AG08395 (cell line): ENCODE results near the gene TRAPPC3.
A peak's percentile ranks its signal among the peaks of the same experiment; 100 is the strongest.

Experiments
- DNase-seq: peaks from one replicate; pipeline ENCODE4 v3.0.0; 2012; ENCODE audit warnings: mixed read lengths, low spot score

The TRAPPC3 gene

DNA sequence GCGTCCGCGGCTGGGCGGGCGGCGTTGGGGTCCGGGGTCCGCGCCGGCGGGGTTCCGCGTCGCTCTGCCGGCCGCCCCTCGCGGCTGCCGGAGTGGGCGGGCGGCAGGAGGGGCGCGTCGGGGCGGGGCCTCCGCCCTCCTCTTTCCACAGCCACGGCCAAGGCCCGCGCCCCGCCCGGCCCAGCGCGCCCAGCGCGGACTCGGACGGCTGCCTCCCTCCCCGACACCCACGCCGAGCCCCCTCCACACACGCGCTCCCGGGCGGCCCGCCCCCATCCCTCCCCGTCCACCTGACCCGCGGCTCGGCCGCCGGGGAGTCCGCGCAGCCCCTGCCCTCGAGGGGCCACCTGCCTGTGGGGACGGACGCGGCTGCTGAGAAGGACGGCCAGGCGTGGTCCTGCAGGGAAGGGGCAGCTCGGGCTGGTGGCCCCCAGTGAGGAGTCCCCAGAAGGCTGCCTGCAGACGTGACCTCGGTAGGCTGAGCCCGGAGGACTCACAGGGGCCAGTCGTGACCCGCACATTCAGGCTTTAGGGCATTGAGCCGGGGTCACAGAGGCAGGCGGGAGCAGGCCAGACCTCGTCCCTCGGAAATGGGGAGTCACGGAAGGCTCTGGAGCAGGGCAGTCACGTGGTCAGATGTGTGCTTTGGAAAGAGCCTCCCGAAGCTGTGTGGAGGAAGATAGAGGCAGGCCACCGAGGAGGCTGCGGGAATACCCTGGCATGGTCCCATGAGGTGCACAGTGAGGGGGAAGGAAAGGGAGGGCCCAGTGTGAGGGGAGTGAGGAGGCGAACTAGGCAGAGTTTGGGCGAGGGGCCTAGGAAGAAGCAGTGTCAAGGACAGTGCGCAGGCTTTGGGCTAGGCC, 23.9 kb downstream of the TRAPPC3 start, which contains the start of gene COL8A2:
COL8A2 (minus strand) TSS at position 94 of the 863 bp plus-strand sequence. CDS start 24,980 bp downstream, outside the sequence.
- DNase-seq = no peak

DNA sequence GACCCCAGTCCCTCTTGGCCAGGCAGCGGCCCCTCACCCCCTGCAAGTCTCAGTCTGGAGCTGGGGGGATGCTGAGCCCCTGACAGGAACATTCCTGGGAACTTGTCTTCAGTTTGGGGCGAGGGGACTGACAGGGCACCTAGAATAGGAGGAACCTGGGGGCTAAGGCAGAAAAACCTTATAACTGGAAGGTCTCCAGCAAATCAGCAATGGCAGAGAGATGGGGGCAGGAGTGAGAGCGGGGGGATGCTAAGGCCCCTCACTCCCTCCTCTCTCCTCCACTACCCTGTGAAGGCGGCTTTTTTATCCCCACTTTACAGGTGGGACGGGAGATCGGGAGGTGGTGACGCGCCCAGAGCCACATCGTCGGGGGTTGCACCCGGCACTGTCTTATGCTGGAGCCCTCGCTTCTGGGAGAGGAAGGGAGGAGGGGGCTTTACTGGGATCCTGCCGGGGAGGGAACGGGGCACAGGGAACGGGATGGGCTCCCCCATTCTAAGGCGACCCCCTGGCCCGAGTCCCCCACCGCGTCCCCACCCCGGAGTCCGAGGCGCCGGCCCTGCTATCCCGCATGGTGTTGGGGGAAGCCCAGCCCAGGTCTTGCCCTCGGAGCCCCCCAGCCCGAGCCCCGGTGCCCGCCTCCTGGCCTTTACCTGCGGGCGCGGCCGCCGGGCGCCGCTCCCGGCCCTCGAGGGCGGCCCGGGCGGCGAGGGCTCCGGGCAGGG, 24.7 kb downstream of the TRAPPC3 start:
- no peak for DNase-seq

DNA sequence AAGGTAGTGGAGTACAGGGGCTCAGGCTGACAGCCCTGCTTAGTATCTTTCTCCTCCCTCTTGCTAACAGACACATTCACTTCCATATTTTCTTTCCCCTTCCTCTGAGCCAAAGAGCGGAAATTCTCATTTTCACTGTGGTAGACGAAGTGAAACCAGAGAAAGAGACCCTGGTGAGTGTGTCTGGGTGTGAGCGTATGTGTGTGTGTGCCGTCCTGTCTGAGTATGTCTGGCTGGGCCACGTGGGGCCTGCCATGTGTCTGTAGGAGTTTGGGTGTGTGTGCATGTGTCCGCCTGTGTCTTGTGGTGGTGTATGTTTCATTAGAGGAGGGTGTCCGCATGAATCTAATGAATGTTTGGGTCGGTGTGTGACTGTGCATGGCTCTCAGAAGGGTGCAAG, 25.9 kb downstream of the TRAPPC3 start:
- no peak for DNase-seq

DNA sequence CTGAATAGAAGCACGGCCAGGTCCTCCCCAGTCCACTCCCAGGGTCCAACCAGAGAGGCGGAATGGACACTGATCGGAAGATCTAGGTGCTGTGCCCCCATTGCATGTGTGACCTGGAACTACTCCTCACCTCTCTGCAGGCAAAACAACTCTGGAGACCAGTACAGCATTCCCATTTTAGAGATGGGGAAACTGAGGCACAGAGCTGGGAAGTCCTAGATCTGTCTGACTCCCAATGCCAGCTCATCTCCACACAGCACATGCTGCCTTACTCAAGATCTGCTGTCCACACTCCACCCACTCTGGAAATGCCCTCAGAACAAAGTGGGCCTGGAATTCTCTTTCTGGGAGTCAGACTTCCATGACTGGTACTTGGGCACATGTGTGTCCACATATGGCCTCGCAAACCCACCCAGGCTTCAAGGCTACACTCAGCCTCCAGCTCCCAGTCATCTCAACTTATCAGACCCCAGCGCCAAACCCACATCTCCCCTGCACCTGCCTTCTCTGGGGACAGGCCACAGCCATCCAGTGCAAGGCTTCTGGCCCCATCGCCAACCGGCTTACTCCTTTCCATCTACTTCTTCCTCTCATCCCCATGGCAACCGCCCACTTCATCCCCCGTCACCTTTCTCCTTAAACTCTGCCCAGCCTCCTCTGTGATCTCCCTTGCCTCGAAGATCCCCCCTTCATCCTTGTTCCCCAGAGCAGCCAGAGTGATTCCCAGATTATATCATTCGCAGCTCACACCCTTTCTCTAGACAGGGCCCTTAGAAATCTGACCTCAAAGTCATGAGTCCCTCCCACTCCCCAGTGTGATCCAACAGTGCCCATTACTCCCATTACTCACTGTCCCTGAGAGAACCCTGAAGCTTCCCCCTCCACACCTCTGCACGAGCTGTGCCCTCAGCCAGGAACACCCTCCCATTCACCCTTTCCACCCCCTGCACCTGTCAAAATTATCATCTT, 26.9 kb downstream of the TRAPPC3 start:
- no peak for DNase-seq

DNA sequence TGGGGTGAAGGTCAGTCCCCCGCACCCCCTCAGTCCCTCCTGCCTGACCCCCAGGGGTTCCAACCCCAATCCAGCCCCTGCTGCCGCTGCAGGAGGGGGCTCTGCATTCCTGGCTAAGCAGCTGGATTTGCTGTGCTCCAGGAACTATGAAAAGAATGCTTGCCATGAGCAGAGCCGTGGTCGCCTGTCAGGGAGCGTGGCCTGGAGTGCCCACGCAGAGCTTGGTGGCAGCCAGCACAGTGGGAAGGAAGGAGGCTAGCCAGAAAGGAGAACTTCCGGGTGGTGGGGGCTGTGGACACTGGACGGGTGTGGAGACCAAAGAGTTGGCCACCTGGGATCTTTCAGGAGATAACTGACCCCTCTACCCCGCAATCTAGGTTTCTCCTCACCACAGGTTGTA, 29.8 kb downstream of the TRAPPC3 start:
- DNase-seq = no peak

DNA sequence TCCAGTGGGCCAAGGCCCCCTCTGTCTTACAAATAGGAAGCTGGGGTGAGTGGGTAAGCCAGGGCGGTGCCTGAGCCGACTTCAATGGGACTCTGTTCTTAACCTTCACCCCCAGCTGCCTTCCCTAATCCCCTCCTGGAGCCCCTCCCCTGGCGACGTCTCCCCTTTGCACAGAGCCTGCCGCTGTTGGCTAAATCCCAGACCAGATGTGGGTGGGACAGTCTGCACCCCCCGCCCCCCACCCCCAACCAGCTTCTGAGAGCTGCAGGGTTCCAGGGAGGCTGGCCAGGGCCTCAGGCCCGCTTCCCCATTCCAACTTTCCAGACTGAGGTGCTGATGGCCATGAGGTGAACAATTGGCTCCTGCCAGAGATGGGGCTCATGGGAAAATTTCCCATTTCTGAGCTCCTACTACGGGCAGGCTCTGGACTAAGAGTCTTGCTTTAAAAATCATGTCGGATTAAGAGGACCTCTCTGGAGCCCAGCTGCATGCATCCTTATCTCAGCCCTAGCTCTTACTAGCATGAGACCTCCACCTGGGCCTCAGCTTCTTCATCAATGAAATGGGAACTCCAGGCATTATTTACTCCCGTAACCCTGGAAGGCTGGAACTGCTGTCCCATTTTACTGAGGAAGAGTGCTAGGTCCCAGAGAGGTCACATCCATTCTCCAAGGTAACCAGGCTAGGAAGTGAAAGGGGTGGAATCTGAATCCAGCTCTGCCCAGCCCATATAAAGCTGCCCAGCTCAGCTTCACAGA, 30.7 kb downstream of the TRAPPC3 start:
- no peak for DNase-seq

DNA sequence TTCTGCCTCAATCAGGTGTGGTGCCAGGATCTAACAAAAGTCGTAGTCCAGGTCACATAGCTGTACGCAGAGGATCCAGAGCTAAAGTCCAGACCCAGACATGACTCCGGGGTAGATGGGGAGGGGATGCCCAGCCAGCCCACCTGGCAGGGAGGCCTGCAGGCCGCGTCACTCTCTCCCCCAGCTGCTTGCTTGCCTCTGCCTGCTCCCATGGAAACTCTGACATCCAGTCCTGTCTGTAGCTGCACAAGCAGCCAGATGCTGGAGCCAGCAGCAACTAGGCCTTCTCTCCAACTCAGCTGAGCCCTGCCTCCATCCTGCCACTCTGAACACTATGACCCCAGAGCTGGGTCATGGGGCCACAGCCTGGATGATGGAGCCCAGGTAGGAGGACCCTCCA, 32.4 kb downstream of the TRAPPC3 start:
- DNase-seq = no peak

DNA sequence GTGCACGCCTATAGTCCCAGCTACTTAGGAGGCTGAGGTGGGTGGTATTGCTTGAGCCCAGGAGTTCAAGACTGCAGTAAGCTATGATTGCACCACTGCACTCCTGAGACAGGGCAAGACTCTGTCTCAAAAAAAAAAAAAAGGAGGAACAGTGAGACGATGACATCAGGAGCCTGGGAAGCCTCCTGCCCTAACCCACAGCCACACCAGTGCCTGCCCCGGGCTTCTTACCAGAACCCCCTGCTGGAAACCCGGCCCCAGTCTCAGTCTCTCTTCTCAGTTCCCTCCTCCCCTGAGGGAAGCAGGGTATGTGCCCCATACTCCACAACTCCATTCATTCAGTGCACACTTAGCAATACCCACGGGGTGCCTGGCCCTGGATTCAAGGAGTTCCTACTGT, 33.4 kb downstream of the TRAPPC3 start:
- DNase-seq = peak; percentile 76

DNA sequence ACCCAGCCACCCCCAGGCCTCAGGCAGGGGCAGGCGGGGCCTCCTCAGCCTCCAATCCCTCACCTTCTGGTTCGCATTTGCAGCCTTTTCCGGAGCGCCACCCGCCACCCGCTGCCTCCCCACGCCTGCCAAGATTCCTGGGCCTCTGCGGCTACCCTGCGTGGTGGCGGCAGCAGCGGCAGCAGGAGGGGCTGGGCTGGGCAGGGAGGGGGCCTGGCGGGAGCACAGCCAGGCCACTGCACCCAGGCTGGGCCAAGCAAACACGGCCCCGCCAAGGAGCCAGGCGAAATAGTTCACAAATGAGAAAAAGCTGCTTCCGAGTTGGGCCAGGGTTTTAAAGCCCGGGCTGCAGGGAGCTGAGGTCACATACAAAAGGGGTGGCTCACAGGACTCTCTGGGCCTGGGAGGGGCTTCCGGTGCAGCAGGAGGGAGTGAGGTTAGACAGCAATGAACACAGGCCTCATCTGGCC, 34.1 kb downstream of the TRAPPC3 start:
- peak; percentile 94 for DNase-seq

DNA sequence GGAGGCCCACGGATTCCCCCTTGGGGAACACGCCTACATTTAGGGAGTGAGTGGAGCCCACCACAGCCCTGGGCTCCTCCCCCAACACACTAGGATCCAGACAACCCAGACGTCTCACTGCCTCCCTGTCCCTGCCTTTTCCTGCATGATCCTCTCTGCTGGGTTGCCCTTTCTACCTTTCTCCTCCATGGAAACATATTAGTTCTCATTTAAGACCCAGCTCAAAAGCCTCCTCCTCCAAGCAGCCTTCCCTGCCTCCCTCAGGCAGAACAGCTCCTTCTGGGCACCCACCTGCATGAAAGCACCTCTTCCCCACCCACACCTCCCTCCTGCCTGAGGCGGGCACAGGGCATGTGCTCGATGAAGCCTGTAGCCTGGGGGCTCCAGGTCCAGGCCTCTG, 34.9 kb downstream of the TRAPPC3 start:
- DNase-seq = no peak

DNA sequence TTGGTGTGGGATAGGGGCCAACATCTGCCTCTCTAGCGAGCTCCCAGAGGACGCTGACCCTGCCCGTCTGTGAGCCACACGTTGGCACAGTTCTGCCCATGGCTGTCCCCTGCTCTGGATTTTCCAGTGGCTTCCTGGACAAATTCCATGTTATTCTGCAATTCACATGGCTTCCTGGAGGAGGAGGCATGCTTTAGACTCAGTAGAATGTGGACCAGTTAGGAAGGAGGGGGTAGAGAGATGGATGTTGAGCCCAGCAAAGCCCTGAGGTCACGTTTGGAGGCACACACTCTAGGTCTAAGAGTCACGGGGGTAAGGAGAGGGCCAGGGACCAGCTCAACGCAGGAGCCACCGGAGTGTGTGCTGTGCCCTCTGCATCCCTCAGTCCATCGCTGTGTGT, 36.5 kb downstream of the TRAPPC3 start:
- DNase-seq = no peak

DNA sequence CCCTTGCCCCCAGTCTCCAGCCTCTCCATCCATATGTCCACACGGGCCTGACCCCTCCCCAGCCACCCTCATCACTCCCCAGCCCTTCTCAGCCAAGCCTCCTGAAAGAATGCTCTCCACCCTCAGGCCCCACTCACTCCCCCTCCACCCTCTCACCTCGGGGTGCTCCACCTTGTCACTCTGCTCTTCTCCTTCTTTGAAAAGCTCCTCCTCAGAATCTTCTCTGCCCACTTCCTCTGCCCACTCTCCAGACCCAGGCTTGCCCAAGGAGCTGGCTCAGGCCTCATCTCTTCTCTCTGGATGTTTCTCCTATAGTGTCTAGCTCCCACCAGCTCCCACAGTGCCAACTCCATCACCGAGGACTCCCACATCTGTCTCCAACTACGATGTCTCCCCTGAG, 38.1 kb downstream of the TRAPPC3 start:
- DNase-seq = no peak

DNA sequence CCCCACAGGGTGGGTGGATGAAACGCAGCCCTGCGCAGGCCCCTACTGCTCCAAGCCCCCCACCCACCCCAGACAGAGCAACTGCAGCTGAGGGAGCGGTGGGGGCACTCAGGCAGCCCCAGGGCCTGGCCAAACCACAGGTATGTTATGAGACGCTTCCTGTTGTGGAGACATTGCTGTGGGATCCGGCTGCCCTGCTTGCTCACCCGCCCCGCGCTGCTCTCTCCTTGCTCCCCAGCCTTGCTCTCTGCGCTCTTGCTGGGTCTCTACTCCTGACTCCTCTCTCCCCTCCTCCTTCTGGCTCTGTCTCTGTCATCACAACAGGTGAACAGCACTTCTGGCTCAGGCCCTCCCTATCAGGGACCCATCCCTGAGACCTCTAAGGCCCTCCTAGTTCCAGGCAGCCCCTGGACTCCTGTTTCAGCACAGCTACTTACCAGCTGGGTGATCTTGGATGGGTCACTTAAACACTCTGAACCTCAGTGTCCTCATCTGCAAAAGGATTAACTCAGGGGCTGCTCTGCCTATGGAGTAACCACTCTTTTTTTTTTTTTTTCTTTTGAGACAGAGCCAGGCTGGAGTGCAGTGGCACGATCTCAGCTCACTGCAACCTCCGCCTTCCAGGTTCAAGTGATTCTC, 40.1 kb downstream of the TRAPPC3 start:
- peak; percentile 94 for DNase-seq

DNA sequence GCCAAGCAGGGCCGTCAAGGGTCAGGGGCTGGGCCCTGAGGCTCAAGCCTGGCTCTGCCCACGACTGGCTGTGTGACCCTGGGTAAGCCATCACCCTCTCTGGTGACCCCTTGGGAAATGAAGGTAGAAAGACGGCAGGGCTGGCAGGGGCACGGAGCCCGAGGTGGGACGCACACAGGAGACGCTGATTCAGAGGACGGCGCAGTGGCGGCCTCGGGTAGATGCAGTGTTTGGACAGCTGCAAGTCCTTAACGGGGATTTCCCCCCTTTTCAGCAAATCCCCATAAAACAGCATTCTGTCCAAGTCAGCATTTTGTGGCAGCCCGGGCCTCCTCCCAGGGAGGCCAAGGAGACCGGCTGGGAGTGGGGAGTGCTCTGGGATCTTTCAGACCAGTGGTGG, 41.0 kb downstream of the TRAPPC3 start:
- peak; percentile 67 for DNase-seq

DNA sequence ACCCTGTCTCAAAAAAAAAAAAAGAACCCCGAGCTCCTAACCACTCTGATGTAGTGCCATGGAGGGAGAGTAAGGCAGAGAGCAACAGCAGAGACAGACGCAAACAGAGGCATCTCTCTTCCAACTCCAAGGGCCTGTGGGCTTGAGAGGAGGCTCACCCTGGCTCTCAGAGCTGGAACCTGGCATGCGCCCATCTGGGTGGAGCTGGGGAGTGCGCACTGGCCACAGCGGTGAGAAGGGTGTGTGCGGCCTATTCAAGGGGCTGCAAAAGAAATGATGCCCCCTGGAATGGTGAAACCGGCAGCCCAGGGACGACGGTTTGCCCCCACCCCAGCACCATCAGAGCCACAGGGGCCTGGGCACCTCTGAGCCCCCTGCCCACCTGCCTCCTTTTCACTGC, 41.9 kb downstream of the TRAPPC3 start:
- no peak for DNase-seq

DNA sequence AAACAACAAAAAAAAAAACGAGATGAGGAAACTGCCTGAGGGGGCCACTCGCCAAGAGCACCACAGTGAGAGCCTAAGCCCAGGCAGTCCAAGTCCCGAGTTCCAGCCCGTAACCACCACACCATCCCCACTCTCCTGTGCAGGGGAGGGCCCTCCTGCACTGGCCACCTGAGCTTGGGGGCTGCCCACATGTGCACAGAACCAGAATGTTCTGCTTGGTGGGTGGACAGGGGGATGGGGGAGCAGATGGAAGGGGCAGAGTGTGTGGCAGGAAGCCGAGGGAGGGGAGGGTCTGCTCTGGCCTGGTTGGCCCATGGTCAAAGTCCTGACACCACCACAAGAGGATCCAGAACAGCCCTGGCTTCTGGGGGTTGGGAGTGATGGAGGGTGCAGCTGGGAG, 43.0 kb downstream of the TRAPPC3 start:
- no peak for DNase-seq

DNA sequence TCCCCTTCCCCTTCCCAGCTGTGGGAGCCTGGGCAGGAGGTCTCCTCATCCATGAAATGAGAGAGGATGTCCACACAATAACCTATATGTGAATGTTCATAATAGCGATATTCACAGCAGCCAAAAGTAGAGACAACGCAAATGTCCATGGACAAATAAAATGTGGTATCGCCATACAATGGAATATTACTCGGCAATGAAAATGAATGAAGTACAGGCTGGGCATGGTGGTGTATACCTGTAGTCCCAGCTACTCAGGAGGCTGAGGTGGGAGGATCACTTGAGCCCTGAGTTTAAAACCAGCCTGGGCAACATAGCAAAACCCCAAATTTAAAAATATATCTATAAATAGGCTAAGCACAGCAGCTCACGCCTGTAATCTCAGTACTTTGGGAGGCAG, 47.7 kb downstream of the TRAPPC3 start:
- no peak for DNase-seq

DNA sequence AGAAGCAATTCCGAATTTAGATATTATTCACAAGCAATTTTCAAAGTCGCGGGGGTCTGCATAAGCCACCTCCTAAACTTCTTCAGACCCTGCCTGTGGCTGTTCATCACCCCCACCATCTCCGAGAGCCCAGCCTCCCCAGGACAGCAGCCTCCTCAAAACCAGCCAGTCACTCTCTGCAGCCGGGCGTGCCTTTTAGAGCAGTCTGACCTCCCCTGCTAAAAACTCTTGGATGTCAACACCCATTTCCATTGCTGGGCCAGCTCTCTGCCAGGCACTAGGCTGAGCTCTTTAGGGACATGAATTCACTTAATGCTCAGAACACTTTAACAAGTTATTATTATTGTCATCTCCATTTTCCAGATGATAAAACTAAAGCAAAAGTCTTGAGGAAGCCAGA, 48.9 kb downstream of the TRAPPC3 start:
- DNase-seq = no peak

DNA sequence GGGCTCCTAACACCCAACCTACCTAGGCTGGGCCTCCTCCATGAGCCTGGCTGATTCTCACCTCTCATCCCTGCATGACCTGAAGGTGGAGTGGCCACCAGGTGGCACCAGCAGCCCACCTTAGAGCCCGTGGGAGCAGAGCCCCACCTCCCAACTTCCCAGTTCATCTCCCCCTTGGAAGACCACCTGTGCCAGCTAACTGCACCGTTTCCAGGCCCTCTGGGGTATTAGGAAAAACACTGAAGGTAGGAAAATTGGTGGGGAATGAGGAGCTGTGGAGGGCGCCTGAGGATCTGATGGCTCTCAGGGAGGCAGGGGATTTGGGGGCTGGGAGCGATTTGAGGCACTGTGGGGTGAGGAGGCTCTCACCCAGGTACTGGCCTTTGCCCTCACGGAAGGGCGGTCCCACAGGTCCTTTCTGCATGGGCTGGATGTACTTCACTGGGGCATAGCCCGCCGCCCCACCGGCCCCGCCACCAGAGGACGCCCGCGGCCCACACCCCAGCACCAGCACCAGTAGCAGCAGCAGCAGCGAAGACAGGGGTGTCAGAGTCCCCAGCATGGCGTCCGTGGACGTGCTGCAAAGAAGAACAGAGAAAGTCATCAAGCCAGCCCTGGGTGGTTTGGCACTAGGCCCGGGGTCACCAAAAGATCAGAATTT, 49.5 kb downstream of the TRAPPC3 start:
- peak; percentile 73 for DNase-seq

DNA sequence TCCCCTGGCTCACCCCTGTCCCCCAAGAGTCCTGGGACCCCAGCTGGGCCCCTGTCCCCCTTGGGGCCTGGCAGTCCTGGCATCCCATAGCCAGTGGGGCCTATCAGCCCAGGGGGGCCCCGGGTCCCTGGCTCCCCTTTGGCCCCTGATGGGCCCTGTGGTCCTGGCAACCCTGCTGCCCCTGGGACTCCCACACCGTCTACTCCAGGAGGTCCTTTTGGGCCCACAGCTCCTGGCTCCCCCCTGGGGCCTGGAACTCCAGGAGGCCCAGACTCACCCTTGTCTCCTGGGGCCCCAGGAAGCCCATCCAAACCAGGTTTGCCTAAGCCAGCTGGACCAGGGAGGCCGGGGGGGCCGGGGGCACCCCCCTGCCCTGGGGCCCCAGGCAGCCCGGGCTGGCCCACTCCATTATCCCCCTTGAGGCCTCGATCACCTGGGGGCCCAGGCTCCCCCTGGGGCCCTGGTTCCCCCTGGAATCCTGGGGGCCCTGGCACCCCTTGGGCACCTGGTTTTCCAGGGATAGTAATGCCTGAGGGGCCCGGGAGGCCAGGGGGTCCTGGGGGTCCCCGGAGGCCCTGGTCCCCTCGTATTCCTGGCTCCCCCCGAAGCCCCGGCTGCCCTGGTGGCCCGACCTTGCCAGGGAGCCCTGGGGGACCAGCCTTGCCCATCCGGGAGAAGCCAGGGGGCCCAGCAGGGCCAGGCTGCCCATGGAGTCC, 50.5 kb downstream of the TRAPPC3 start:
- no peak for DNase-seq
